ENCODE data around the gene ANKRD9. TPM values are rescaled to one million over a fixed set of nuclear protein-coding genes. Genes with fewer than 3 reads are reported as not detected.

Gene ANKRD9, protein sequence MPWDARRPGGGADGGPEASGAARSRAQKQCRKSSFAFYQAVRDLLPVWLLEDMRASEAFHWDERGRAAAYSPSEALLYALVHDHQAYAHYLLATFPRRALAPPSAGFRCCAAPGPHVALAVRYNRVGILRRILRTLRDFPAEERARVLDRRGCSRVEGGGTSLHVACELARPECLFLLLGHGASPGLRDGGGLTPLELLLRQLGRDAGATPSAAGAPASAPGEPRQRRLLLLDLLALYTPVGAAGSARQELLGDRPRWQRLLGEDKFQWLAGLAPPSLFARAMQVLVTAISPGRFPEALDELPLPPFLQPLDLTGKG
- 7.0 TPM for polyA plus RNA-seq (2013, experiment 1 of 2)
- polyA plus RNA-seq (2013, experiment 2 of 2) = 6.6 TPM

- no peak within 1 kb of the TSS for H3K4ac ChIP-seq (ENCODE audit: low read depth, low read length)
- H3K36me3 ChIP-seq (ENCODE audit: control insufficient read depth, insufficient read depth, low read length) = no peaks in the 10 kb centered on the region
- H4K8ac ChIP-seq (ENCODE audit: low read depth, low read length) = no peak within 1 kb of the TSS
- H2BK120ac ChIP-seq (ENCODE audit: low read depth, low read length) = no peak within 1 kb of the TSS
- peaks cover 2% of the 10 kb centered on the region for H3K4me1 ChIP-seq (ENCODE audit: control insufficient read depth, low read depth, low read length)
- peaks cover 2% of the 10 kb centered on the region for H3K79me1 ChIP-seq (ENCODE audit: low read length)
- H3K4me3 ChIP-seq (ENCODE audit: low read length) = peak within 1 kb of the TSS; percentile 69
- H3K9ac ChIP-seq (ENCODE audit: low read length) = peak within 1 kb of the TSS; percentile 89
- H2AK5ac ChIP-seq (ENCODE audit: low read length) = no peak within 1 kb of the TSS
- H3K4me2 ChIP-seq (ENCODE audit: low read length) = peak within 1 kb of the TSS; percentile 97
- WGBS (ENCODE audit: extremely low coverage, insufficient coverage, low lambda C conversion rate) = no CpG with 5 or more reads among the region's 91 CpGs
- no peak within 1 kb of the TSS for H2BK15ac ChIP-seq (replicated peaks; ENCODE audit: low read depth)
- DNase-seq = peak; percentile 96
- H3K18ac ChIP-seq (ENCODE audit: low read length) = peak within 1 kb of the TSS; percentile 41
- peak within 1 kb of the TSS; percentile 49 for H4K5ac ChIP-seq (ENCODE audit: low read length)
- H3K23ac ChIP-seq (ENCODE audit: low read length) = peak within 1 kb of the TSS; percentile 80
- no peak within 1 kb of the TSS for H2BK5ac ChIP-seq (ENCODE audit: low read length)
- H3K27ac ChIP-seq (ENCODE audit: low read depth, low read length) = peak within 1 kb of the TSS; percentile 13
- no peaks in the 10 kb centered on the region for H3K27me3 ChIP-seq (ENCODE audit: insufficient read depth, low read length, poor library complexity)
- no peaks in the 10 kb centered on the region for H3K79me2 ChIP-seq (ENCODE audit: control insufficient read depth, insufficient read depth, low read length)
- H3K56ac ChIP-seq (ENCODE audit: low read length) = peak within 1 kb of the TSS; percentile 96
Observed at GRCh38 chr14:102509746-102510615, at the start of gene ANKRD9. Gene ANKRD9 (minus strand): TSS chr14:102509776. CDS start chr14:102507889, 1,887 bp downstream.

GRCh38 chr14:102558556-102558955 lies 49.0 kb upstream of the ANKRD9 start:
- Histone ChIP-seq H3K27me3 (ENCODE audit: insufficient read depth, low read length, poor library complexity) (no peaks in the 10 kb centered on the region), H3K79me2 (ENCODE audit: control insufficient read depth, insufficient read depth, low read length) (no peaks in the 10 kb centered on the region), H3K4me2 (ENCODE audit: low read length) (no peak overlapping the region), H3K56ac (ENCODE audit: low read length) (no peak overlapping the region), H3K4ac (ENCODE audit: low read depth, low read length) (no peak overlapping the region), H2BK120ac (ENCODE audit: low read depth, low read length) (no peak overlapping the region), H3K4me3 (ENCODE audit: low read length) (no peak overlapping the region), H3K4me1 (ENCODE audit: control insufficient read depth, low read depth, low read length) (no peaks in the 10 kb centered on the region), H2AK5ac (ENCODE audit: low read length) (no peak overlapping the region), H2BK15ac (replicated peaks; ENCODE audit: low read depth) (no peak overlapping the region), H4K5ac (ENCODE audit: low read length) (no peak overlapping the region), H4K8ac (ENCODE audit: low read depth, low read length) (no peak overlapping the region), H3K36me3 (ENCODE audit: control insufficient read depth, insufficient read depth, low read length) (no peaks in the 10 kb centered on the region), H3K23ac (ENCODE audit: low read length) (no peak overlapping the region), H3K9ac (ENCODE audit: low read length) (no peak overlapping the region), H3K27ac (ENCODE audit: low read depth, low read length) (no peak overlapping the region), H2BK5ac (ENCODE audit: low read length) (no peak overlapping the region), H3K79me1 (ENCODE audit: low read length) (no peaks in the 10 kb centered on the region), H3K18ac (ENCODE audit: low read length) (no peak overlapping the region)
- WGBS (ENCODE audit: extremely low coverage, insufficient coverage, low lambda C conversion rate) = no CpG with 5 or more reads among the region's 4 CpGs
- DNase-seq = no peak

GRCh38 chr14:102557434-102558226 lies 48.1 kb upstream of the ANKRD9 start:
- no peaks in the 10 kb centered on the region for H3K79me2 ChIP-seq (ENCODE audit: control insufficient read depth, insufficient read depth, low read length)
- no CpG with 5 or more reads among the region's 12 CpGs for WGBS (ENCODE audit: extremely low coverage, insufficient coverage, low lambda C conversion rate)
- no peak overlapping the region for H4K8ac ChIP-seq (ENCODE audit: low read depth, low read length)
- no peak overlapping the region for H3K4me2 ChIP-seq (ENCODE audit: low read length)
- no peak overlapping the region for H3K4ac ChIP-seq (ENCODE audit: low read depth, low read length)
- H3K18ac ChIP-seq (ENCODE audit: low read length) = no peak overlapping the region
- no peaks in the 10 kb centered on the region for H3K79me1 ChIP-seq (ENCODE audit: low read length)
- no peak overlapping the region for H3K23ac ChIP-seq (ENCODE audit: low read length)
- no peak overlapping the region for H3K4me3 ChIP-seq (ENCODE audit: low read length)
- no peak for DNase-seq
- H2AK5ac ChIP-seq (ENCODE audit: low read length) = no peak overlapping the region
- no peak overlapping the region for H2BK15ac ChIP-seq (replicated peaks; ENCODE audit: low read depth)
- H3K4me1 ChIP-seq (ENCODE audit: control insufficient read depth, low read depth, low read length) = no peaks in the 10 kb centered on the region
- H3K56ac ChIP-seq (ENCODE audit: low read length) = no peak overlapping the region
- H4K5ac ChIP-seq (ENCODE audit: low read length) = no peak overlapping the region
- no peak overlapping the region for H3K9ac ChIP-seq (ENCODE audit: low read length)
- H3K27ac ChIP-seq (ENCODE audit: low read depth, low read length) = no peak overlapping the region
- no peaks in the 10 kb centered on the region for H3K27me3 ChIP-seq (ENCODE audit: insufficient read depth, low read length, poor library complexity)
- H3K36me3 ChIP-seq (ENCODE audit: control insufficient read depth, insufficient read depth, low read length) = no peaks in the 10 kb centered on the region
- no peak overlapping the region for H2BK120ac ChIP-seq (ENCODE audit: low read depth, low read length)
- no peak overlapping the region for H2BK5ac ChIP-seq (ENCODE audit: low read length)

- no peak overlapping the region for H3K18ac ChIP-seq (ENCODE audit: low read length)
- no peak overlapping the region for H4K8ac ChIP-seq (ENCODE audit: low read depth, low read length)
- no peaks in the 10 kb centered on the region for H3K4me1 ChIP-seq (ENCODE audit: control insufficient read depth, low read depth, low read length)
- no peak overlapping the region for H2AK5ac ChIP-seq (ENCODE audit: low read length)
- no peaks in the 10 kb centered on the region for H3K79me1 ChIP-seq (ENCODE audit: low read length)
- no peak overlapping the region for H4K5ac ChIP-seq (ENCODE audit: low read length)
- no peaks in the 10 kb centered on the region for H3K27me3 ChIP-seq (ENCODE audit: insufficient read depth, low read length, poor library complexity)
- H2BK120ac ChIP-seq (ENCODE audit: low read depth, low read length) = no peak overlapping the region
- no peak overlapping the region for H3K23ac ChIP-seq (ENCODE audit: low read length)
- no peak overlapping the region for H2BK5ac ChIP-seq (ENCODE audit: low read length)
- no peak overlapping the region for H3K4ac ChIP-seq (ENCODE audit: low read depth, low read length)
- DNase-seq = no peak
- no peak overlapping the region for H3K4me3 ChIP-seq (ENCODE audit: low read length)
- H3K36me3 ChIP-seq (ENCODE audit: control insufficient read depth, insufficient read depth, low read length) = no peaks in the 10 kb centered on the region
- no peak overlapping the region for H3K4me2 ChIP-seq (ENCODE audit: low read length)
- no peak overlapping the region for H3K27ac ChIP-seq (ENCODE audit: low read depth, low read length)
- no CpG with 5 or more reads among the region's 14 CpGs for WGBS (ENCODE audit: extremely low coverage, insufficient coverage, low lambda C conversion rate)
- H3K9ac ChIP-seq (ENCODE audit: low read length) = no peak overlapping the region
- H2BK15ac ChIP-seq (replicated peaks; ENCODE audit: low read depth) = no peak overlapping the region
- H3K79me2 ChIP-seq (ENCODE audit: control insufficient read depth, insufficient read depth, low read length) = no peaks in the 10 kb centered on the region
- H3K56ac ChIP-seq (ENCODE audit: low read length) = no peak overlapping the region
Observed at GRCh38 chr14:102556098-102556677, 46.6 kb upstream of the ANKRD9 start.

Measured in mesendoderm (in vitro differentiated cells).